Astrocyte of the spinal cord (primary cell): ENCODE results near the gene RBM47.

Experiments
- DNase-seq: peaks from one replicate; pipeline ENCODE4 v3.0.0; 2011; ENCODE audit warnings: low read depth, low spot score
- H3K4me3 ChIP-seq: 2 replicates; pipeline ENCODE4 v1.5.1; 2011; ENCODE audit warnings: low read depth, mild to moderate bottlenecking, low read length, moderate library complexity
- CTCF ChIP-seq: IDR thresholded peaks from 2 replicates; pipeline ENCODE4 v1.5.1; 2012; ENCODE audit warnings: low read depth, mild to moderate bottlenecking, low read length, inconsistent platforms
- in situ Hi-C: cut with HindIII; loops from 2 replicates; pipeline ENCODE4 v1.10.0; 2017; ENCODE audit warnings: low sequenced_read_pairs

The RBM47 gene

GRCh38 chr4:40421839-40422708 is 207.6 kb downstream of the RBM47 start:
- no peak for DNase-seq
- TF ChIP-seq CTCF = no peak
- in situ Hi-C loops = no loop called here
- no peak overlapping the region for H3K4me3 ChIP-seq

- H3K4me3 ChIP-seq = no peak overlapping the region
- no peak for DNase-seq
- TF ChIP-seq CTCF = no peak
- in situ Hi-C loops = no loop called here
Observed at GRCh38 chr4:40419231-40419912, 210.3 kb downstream of the RBM47 start.

DNA sequence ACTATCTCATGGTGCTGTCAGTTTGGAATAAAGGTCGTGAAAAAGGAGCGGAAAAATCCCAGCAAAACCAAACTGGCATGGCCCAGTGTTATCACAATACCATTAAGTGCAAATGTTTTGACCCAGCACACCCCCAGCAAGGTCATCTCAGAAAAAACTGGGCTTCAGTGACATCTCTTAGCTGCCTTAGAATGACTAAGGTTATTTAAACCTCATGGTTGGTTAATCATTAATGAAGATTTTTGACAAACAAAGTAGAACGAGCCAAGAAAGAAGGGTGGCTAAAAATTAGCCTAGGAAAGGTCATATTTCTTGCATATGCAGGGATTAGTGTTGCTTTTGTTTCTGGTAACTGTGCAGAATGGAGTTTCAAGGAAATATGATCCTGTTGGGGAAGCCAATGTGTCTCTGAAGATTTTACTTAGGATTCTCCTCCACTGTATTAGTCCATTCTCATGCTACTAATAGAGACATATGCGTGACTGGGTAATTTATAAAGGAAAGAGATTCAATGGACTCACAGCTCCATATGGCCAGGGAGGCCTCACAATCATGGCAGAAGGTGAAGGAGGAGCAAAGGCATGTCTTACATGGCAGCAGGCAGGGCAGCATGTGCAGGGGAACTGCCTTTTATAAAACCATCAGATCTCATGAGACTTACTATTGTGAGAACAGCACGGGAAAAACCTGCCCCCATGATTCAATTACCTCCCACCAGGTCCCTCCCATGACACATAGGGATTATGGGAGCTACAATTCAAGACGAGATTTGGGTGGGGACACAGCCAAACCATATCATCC is 211.0 kb downstream of the RBM47 start:
- DNase-seq = no peak
- H3K4me3 ChIP-seq = no peak overlapping the region
- TF ChIP-seq CTCF = no peak
- in situ Hi-C loops = no loop called here

DNA sequence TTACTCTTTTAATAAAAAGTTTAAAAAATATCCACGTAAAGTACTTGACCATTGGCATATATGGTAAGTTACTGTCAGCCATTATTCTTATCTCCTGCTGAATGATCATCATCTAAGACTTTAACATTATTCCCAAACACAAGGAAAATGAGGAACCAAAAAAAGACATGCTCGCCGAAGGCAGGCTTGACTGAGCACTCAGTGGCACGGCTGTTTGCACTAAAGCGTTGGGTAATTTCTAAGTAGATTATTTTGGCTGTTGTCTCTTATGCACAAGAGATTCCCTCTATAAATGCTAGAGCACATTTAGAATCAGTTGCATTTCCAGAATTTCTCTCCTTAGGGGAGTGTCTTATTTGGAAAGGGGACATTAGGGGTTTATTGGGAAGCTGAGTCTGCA is 211.7 kb downstream of the RBM47 start:
- no peak for DNase-seq
- no peak overlapping the region for H3K4me3 ChIP-seq
- no peak for TF ChIP-seq CTCF
- in situ Hi-C loops = no loop called here

DNA sequence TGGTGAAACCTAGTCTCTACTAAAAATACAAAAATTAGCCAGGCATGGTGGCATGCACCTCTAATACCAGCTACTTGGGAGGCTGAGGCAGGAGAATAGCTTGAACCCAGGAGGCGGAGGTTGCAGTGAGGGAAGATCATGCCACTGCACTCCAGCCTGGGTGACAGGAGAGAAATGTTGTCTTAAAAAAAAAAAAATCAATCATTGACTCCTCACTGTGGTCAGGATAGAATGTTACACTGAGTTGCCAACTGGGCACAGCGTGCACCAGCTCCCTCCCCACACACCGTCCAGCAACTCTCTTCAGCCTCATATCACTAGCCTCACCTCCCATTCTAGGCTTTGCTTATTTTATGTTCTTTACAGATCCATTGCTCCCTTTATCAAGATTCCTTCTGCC is 215.0 kb downstream of the RBM47 start:
- in situ Hi-C loops = no loop called here

More for the DNA sequence above, 215.0 kb downstream of the RBM47 start:
- DNase-seq = no peak
- no peak overlapping the region for H3K4me3 ChIP-seq
- TF ChIP-seq CTCF = no peak
